GM21360 (cell line): ENCODE measurements around the gene C11orf58.

ENCODE experiments used
- ATAC-seq: cut with Tn5 transposase; IDR thresholded peaks from one replicate; pipeline ENCODE4 v1.9.1; 2021; ENCODE audit warnings: mild to moderate bottlenecking, moderate library complexity; ENCODE audit not compliant: unreplicated experiment

C11orf58 gene

DNA sequence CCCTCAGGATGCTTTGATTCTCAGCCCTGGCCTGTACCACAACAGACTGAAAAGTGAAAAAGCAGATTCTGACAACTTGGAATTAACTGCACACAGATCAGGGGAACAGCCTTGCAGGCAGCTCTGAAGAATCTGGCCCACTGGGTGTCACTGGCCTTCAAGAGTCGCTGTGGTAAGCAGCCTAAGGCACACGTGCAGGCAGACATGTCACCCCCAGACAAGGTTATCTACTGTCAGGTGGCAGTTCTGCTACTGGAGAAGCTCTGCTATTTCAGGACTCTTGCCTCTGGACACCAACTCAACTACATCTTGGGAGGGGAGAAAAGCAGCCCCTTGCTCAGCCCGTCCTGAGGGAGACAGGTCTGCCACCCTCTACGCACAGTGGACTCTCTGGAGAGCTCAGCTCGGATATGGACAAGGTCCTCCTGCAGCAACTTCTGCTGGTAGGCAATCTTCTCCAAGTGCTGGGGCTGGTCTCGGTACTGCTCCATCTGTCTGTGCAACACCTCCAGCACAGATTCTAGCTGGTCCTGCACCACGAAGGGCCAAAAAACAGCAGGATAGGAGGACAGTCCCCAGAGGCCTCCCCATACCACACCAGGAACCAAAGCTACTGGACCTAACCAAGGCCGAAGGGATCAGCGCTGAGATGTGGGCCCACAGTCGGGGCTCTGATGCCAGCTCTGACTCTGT, 63.0 kb downstream of the C11orf58 start:
- ATAC-seq: no peak

DNA sequence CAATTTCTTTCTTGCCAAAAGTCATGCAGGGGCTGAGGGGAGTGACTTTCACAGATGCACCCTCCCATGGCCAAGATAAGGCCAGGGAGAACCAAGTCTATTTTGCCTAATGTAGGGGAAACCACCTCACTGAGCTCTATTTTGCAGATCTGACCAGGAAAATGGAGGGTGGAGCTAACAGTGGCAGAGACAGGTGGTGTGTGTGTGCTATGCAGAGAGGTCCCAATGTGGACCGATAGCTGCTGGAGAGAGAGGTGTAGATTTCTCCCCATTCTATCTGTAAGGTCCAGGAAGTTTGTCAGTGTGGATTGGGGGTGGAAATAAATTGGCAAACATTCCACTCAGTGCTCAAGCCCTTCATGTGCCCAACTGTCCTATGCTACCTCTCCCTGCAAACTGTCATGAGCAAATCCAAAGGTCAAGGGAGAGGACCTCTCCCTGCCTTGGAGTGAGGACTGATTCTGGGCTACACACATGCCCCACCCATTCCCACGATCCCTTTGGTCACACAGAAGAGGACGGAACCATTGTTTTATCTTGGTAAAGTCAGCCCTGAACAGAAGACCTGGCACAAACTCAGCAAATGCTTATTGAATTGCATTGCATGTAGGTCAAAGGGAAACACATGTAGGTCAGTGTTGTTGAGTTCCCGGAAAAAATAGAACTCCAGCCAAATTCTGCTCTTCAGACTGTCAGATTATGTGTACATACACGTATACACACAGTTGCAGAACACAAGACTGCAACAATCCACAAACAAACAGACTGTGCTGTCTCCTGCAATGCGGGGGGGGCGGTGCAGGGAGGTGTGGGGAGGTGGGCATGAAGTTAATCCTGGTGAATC, 65.9 kb downstream of the C11orf58 start:
- ATAC-seq: no peak

DNA sequence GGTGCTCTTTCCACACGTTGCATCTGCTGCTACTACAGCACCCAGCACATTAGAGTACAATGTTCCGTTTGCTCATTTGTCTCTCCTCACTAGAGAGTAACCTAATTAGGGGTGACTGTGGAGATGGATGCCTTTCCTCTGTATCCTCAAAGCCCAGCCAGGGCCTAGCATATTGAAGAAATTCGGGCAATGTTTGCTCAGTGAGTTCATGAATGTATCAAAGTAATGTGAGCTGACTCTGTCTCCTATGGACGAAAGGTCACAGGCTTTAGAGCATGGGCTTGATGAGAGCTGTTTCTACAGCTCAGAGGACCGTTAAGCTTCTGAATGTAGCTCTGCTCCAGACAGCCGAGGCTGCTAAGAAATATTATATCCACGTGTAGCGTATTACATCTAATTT, 67.5 kb downstream of the C11orf58 start:
- no peak for ATAC-seq

DNA sequence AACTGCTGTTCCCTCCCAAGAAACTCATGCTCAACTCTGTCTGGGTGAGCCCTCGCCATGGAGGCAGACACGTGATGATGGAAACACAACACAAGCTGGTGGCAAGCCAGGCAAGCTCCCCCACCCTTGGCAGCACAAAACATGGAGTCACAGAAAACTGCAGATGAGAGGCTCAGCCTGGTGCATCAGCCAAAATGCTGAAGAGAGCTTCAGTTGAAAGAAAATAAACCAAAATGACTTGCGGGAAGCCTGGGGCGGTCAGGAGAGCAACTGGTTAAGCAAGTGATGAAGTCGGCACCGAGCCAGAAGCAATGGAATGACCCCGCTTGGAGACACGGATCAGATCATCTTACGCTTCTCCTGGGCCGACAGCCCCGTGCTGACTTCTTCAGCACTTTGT, 68.3 kb downstream of the C11orf58 start:
- ATAC-seq: no peak

DNA sequence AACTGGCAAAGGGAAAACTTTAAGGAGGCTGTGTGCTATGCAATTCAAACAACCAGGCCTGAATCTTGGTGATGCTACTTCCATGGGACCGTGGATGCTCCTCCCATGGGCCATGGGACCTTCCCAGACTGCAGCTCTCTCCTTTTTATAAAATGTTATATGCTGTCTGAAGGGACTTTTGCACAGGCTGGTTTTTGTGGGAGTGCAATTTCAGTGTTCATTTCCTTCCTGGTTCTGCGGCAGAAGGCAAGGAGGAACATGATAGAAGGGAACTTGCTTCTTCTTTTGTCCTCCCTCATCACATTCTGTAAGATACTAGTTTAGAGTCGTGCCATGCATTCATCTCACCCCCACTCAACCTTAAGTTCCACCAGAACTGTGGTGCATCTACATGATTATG, 68.9 kb downstream of the C11orf58 start:
- no peak for ATAC-seq
